ENCODE data around the gene TTC32.

TTC32 gene

GRCh38 chr2:19848029-19848750 lies 53.6 kb downstream of the TTC32 start:
- no peak for DNase-seq

GRCh38 chr2:19847486-19847885 lies 54.3 kb downstream of the TTC32 start:
- DNase-seq = no peak
